SH-SY5Y (cell line): Measurements from ENCODE around the gene GNE.

Experiments
- GATA2 ChIP-seq: IDR thresholded peaks from 2 replicates; pipeline ENCODE4 v1.6.1; 2011; ENCODE audit warnings: mild to moderate bottlenecking, low read depth, low read length
- GATA3 ChIP-seq: IDR thresholded peaks from 2 replicates; pipeline ENCODE4 v1.6.1; 2011; ENCODE audit warnings: low read depth, mild to moderate bottlenecking, low read length, moderate library complexity

- TF ChIP-seq GATA3 (no peak), GATA2 (no peak)
Measured at GRCh38 chr9:36165826-36166167, 92.5 kb downstream of the GNE start.
